ENCODE data around the gene TGFBRAP1.
"Not testable (repeated sequence)": the region's sequence is repeated elsewhere in the genome, so short reads cannot be mapped to it uniquely, and the experiment has no call there.

The TGFBRAP1 gene

GRCh38 chr2:105271393-105272045 is 58.0 kb downstream of the TGFBRAP1 start:
- no peak for DNase-seq (ENCODE audit: low read depth)

DNA sequence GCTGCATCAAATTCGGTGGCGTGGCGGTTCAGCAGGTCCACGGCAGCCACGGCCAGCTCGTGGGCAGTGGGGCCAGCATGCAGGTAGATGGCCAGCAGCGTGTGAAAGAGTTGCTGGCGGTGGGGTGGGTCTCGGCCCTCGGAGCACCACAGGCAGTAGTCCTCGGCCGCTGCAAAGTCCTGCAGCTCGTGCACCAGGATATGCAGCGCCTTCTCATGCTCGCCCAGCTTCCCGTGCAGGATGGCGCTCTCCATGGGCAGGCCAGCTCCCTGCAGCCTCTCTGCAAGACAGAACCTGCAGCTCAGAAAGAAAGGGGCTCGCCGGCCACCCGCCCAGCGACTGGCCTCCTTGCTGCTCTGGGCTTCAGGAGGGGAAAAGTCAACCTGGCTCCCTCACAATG is 60.1 kb downstream of the TGFBRAP1 start:
- no peak for DNase-seq (ENCODE audit: low read depth)

- no peak for DNase-seq (ENCODE audit: low read depth)
Observed at GRCh38 chr2:105262651-105263091, 66.9 kb downstream of the TGFBRAP1 start.

DNA sequence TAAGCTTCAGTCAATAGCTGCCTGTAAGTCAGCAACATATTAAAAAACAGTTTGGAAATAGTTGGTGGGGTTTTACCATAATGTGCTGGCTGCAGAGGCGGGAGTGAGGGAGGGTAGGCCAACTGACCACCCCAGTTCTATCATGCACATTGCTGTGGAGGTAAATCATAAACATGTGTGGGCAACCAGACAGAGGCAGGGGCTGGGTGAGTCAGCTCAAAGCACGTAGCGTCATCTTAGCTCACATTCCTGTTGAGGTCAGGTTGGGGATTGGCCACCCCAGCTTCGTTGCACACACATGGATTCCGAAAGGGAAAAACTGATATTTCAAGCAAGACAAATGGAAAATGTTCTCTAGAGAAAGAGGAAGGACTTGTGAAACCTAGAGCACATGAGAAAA is 68.5 kb downstream of the TGFBRAP1 start:
- DNase-seq (ENCODE audit: low read depth), result no peak

DNA sequence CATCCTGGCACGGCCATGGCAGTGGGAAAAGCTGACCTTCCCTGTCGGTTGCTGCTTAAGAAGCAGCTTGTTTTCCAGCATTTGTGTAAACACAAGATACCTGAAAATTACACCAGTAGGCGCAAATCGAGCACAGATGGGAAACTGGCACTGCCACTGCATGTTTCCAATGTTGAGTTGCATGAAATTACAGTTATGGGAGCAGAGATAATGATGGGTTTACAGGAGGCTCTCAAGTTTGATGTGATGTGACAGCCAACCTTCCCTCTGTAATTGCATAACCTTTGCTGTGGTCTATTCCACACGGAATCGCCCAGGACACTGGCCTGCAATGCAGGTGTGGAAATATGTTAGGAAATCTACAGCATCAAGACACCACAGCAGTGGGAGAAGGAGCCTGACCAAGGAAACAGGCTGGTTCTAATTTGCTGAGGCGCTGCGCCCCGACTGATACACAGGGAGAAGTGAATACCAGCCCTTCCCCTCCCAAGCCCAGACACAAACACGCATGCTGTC is 70.6 kb downstream of the TGFBRAP1 start:
- DNase-seq (ENCODE audit: low read depth), result no peak

DNA sequence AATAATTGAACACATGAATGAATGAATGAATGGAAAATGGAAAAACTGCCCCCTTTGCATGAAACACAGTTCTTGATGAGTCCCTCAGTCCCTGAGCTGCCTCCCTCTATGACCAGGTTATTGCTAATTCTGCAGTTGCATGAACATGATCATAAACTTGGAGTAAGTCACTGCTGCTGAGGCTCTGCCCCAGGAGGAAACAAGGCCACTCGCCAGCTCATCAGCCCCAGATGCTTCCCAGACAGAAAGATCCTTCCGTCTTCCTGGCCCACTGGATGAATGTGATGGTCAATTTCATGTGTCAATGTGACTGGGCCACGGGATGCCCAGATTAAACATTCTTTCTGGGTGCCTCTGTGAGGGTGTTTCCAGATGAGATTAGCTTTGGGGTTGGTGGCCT is 71.6 kb downstream of the TGFBRAP1 start:
- DNase-seq (ENCODE audit: low read depth), result no peak

DNA sequence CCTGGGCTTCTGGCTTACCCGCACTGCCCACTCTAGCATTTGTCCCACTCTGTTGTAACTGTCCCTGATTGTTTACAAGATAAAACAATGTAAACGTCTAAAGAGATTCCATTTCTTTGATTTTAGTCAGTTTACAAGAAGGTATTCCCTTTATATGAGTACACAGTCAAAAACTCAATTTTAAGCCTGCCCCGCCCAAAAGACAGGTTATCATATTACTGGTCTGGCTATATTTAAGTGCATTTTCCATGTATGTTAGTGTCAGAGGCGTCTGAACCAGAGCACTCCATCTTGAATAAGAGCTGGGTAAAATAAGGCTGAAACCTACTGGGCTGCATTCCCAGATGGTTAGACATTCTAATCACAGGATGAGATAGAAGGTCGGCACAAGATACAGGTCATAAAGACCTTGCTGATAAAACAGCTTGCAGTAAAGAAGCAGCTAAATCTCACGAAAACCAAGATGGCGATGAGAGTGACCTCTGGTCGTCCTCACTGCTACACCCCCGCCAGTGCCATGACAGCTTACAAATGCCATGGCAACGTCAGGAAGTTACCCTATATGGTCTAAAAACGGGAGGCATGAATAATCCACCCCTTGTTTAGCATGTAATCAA is 73.0 kb downstream of the TGFBRAP1 start:
- no peak for DNase-seq (ENCODE audit: low read depth)

- DNase-seq (ENCODE audit: low read depth), result no peak
Observed at GRCh38 chr2:105255979-105256378, 73.6 kb downstream of the TGFBRAP1 start.

- DNase-seq (ENCODE audit: low read depth), result no peak
Observed at GRCh38 chr2:105254531-105255210, 74.9 kb downstream of the TGFBRAP1 start.

DNA sequence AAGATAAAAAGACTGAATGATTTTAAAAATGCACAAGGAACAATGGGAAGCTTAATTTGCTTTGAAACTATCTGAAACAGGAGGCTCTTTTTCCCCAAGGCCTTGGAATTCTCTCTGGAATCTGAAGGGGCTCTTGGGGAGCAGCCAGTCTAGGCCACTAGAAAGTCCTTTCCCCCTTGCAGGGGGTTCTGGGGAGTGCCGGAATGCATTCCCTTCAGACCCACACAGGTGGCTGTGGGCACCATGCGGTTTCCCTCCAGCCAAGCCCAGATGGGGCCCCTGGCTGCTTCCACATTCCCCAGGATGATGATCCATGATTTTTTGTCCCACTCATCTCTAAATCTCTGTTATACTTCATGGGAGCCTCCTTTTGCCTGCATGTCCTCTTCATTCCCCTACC is 77.3 kb downstream of the TGFBRAP1 start:
- no peak for DNase-seq (ENCODE audit: low read depth)

- DNase-seq (ENCODE audit: low read depth), result not testable (repeated sequence)
Observed at GRCh38 chr2:105251016-105251648, 78.4 kb downstream of the TGFBRAP1 start.

GRCh38 chr2:105249891-105250290 is 79.6 kb downstream of the TGFBRAP1 start:
- no peak for DNase-seq (ENCODE audit: low read depth)

GRCh38 chr2:105249181-105249580 is 80.4 kb downstream of the TGFBRAP1 start:
- no peak for DNase-seq (ENCODE audit: low read depth)

GRCh38 chr2:105248316-105249070 is 81.0 kb downstream of the TGFBRAP1 start:
- no peak for DNase-seq (ENCODE audit: low read depth)

DNA sequence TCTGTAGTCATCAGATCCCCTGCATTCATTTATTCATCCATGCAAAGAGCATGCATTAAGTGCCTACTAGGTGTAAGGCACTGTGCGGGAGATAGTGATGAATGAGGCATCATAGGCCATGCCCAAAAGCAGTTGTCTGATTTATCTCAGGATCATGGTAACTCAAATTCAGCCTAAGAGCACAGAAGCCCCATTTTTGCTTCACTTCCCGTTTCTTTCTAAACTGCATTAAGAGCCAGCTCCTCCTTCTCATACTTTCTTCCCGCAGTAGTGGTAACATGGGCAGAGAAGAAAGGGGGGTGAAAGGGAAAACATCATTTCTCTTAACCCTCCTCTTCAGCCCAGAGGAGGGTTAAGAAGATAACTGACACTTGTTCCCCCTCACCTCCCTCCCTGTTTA is 85.1 kb downstream of the TGFBRAP1 start:
- DNase-seq (ENCODE audit: low read depth), result no peak

- no peak for DNase-seq (ENCODE audit: low read depth)
Observed at GRCh38 chr2:105243961-105244360, 85.6 kb downstream of the TGFBRAP1 start.

- no peak for DNase-seq (ENCODE audit: low read depth)
Observed at GRCh38 chr2:105242286-105242993, 87.1 kb downstream of the TGFBRAP1 start.

GRCh38 chr2:105241443-105241842 is 88.1 kb downstream of the TGFBRAP1 start, which contains the start of gene GPR45:
Gene GPR45, plus strand, starts transcription at chr2:105241743. Its CDS starts 116 bp downstream, at chr2:105241859.
- DNase-seq (ENCODE audit: low read depth), result no peak

GRCh38 chr2:105239924-105240323 is 89.6 kb downstream of the TGFBRAP1 start:
- DNase-seq (ENCODE audit: low read depth), result no peak

GRCh38 chr2:105238664-105239240 is 90.8 kb downstream of the TGFBRAP1 start:
- no peak for DNase-seq (ENCODE audit: low read depth)

Measured in activated T-helper 1 cell treated with Interleukin-2 at 50 U/mL for 16 hours (primary cell).